PC-9 (cell line): ENCODE measurements around the gene LRFN2. TPM values are rescaled to one million over a fixed set of nuclear protein-coding genes. Genes with fewer than 3 reads are reported as not detected.

ENCODE experiments used
- BruUV-seq: library from RNA; stranded (reverse); fragments of 400-500 nt; replicated peaks from 2 replicates; lab custom pipeline; 2021; lab: Mats Ljungman, UMichigan
- CTCF ChIA-PET: fragments of 300-600 bp; sonication (Branson Sonifier 250); formaldehyde crosslinking; loops from one replicate; lab custom pipeline; 2022; ENCODE audit warnings: antibody characterized with exemption; lab: Charles Lee
- POLR2A ChIA-PET: fragments of 300-600 bp; sonication (Branson Sonifier 250); formaldehyde crosslinking; loops from one replicate; lab custom pipeline; 2022; ENCODE audit warnings: antibody characterized with exemption; ENCODE audit not compliant: unreplicated experiment; lab: Charles Lee
- DNase-seq, 2 experiments: peaks; one replicate each; pipeline versions ENCODE4 v3.0.0 to v3.0.0-alpha.2; 2015 to 2022; ENCODE audit warnings: mixed read lengths in 1 of 2
- H2AFZ ChIP-seq: fragments of 200-600 bp; sonication (generic); 2 replicates; pipeline ENCODE4 v1.8.1; 2017; ENCODE audit warnings: antibody characterized with exemption
- H3F3A ChIP-seq: fragments of 200-600 bp; sonication (generic); 2 replicates; pipeline ENCODE4 v1.8.1; 2017; ENCODE audit warnings: antibody characterized with exemption, mild to moderate bottlenecking, low read depth; ENCODE audit not compliant: insufficient read depth
- H3K27ac ChIP-seq: fragments of 200-600 bp; sonication (generic); 2 replicates; pipeline ENCODE4 v1.6.1; 2016; ENCODE audit warnings: mixed run types
- H3K27me3 ChIP-seq: fragments of 200-600 bp; sonication (generic); 2 replicates; pipeline ENCODE4 v1.6.1; 2016; ENCODE audit warnings: low read depth, mixed run types; ENCODE audit not compliant: insufficient read depth
- H3K36me3 ChIP-seq: fragments of 200-600 bp; sonication (generic); 2 replicates; pipeline ENCODE4 v1.6.1; 2016; ENCODE audit warnings: low read depth, mixed run types
- H3K4me1 ChIP-seq: fragments of 200-600 bp; sonication (generic); replicated peaks from 2 replicates; pipeline ENCODE4 v1.6.1; 2016; ENCODE audit warnings: mixed run types; ENCODE audit not compliant: insufficient read depth
- H3K4me2 ChIP-seq: fragments of 200-600 bp; sonication (generic); 2 replicates; pipeline ENCODE4 v1.6.1; 2017; ENCODE audit warnings: mixed run types
- H3K4me3 ChIP-seq: fragments of 200-600 bp; sonication (generic); 2 replicates; pipeline ENCODE4 v1.6.1; 2016; ENCODE audit warnings: mixed run types
- H3K79me2 ChIP-seq: fragments of 200-600 bp; sonication (generic); 2 replicates; pipeline ENCODE4 v1.6.1; 2017; ENCODE audit warnings: low read depth, mixed run types
- H3K9me2 ChIP-seq: fragments of 200-600 bp; sonication (generic); 2 replicates; pipeline ENCODE4 v1.8.1; 2017; ENCODE audit warnings: mild to moderate bottlenecking; ENCODE audit not compliant: insufficient read depth
- H3K9me3 ChIP-seq: fragments of 200-600 bp; sonication (generic); 2 replicates; pipeline ENCODE4 v1.8.1; 2016; ENCODE audit warnings: low read depth; ENCODE audit not compliant: insufficient read depth
- H4K20me1 ChIP-seq: fragments of 200-600 bp; sonication (generic); 2 replicates; pipeline ENCODE4 v1.8.1; 2017; ENCODE audit not compliant: insufficient read depth
- EZH2 ChIP-seq: fragments of 200-600 bp; sonication (generic); IDR thresholded peaks from 2 replicates; pipeline ENCODE4 v1.8.0; 2017; ENCODE audit warnings: antibody characterized with exemption, low read depth
- intact Hi-C: fragments of 100-400 bp; cut with micrococcal nuclease; formaldehyde crosslinking; loops from one replicate; pipeline ENCODE4 v1.10.0; 2022; ENCODE audit not compliant: unreplicated experiment
- total RNA-seq: library from RNA; stranded (reverse); gene quantifications from 2 replicates; pipeline ENCODE4 v1.2.3, GENCODE V29; 2021
- TF ChIP-seq, protein P1 (sequence below): fragments of 200-600 bp; sonication (generic); conservative IDR thresholded peaks from 2 replicates; pipeline ENCODE4 v1.6.1; 2017; ENCODE audit warnings: mixed run types, antibody characterized with exemption, mild to moderate bottlenecking, moderate library complexity

LRFN2 gene
- total RNA-seq, 1 experiment from 2014 or later: not detected

- no peaks in the 10 kb centered on the region for H3K36me3 ChIP-seq
- no peaks in the 10 kb centered on the region for H3K9me3 ChIP-seq
- intact Hi-C loops: no loop called here
- H2AFZ ChIP-seq: no peak overlapping the region
- no peaks in the 10 kb centered on the region for H3F3A ChIP-seq
- no peaks in the 10 kb centered on the region for H3K9me2 ChIP-seq
- POLR2A ChIA-PET: no interaction called here
- H4K20me1 ChIP-seq: no peaks in the 10 kb centered on the region
- no peak overlapping the region for H3K27ac ChIP-seq
- no TSS peak for BruUV-seq
- no peak overlapping the region for H3K4me2 ChIP-seq
- TF ChIP-seq, protein P1, sequence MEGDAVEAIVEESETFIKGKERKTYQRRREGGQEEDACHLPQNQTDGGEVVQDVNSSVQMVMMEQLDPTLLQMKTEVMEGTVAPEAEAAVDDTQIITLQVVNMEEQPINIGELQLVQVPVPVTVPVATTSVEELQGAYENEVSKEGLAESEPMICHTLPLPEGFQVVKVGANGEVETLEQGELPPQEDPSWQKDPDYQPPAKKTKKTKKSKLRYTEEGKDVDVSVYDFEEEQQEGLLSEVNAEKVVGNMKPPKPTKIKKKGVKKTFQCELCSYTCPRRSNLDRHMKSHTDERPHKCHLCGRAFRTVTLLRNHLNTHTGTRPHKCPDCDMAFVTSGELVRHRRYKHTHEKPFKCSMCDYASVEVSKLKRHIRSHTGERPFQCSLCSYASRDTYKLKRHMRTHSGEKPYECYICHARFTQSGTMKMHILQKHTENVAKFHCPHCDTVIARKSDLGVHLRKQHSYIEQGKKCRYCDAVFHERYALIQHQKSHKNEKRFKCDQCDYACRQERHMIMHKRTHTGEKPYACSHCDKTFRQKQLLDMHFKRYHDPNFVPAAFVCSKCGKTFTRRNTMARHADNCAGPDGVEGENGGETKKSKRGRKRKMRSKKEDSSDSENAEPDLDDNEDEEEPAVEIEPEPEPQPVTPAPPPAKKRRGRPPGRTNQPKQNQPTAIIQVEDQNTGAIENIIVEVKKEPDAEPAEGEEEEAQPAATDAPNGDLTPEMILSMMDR: no peak
- TF ChIP-seq EZH2: no peak
- CTCF ChIA-PET: no interaction called here
- DNase-seq: no peak
- peaks cover 49% of the 10 kb centered on the region for H3K27me3 ChIP-seq
- no peaks in the 10 kb centered on the region for H3K79me2 ChIP-seq
- H3K4me3 ChIP-seq: no peak overlapping the region
- H3K4me1 ChIP-seq: no peaks in the 10 kb centered on the region
These were observed 176.3 kb downstream of the LRFN2 start for GRCh38 chr6:40410821-40411220.

GRCh38 chr6:40409716-40410397 is 177.3 kb downstream of the LRFN2 start:
- no peak overlapping the region for H3K4me3 ChIP-seq
- no peaks in the 10 kb centered on the region for H3K4me1 ChIP-seq
- H3K9me3 ChIP-seq: no peaks in the 10 kb centered on the region
- no peaks in the 10 kb centered on the region for H4K20me1 ChIP-seq
- H3K9me2 ChIP-seq: no peaks in the 10 kb centered on the region
- no peaks in the 10 kb centered on the region for H3K79me2 ChIP-seq
- TF ChIP-seq EZH2: no peak
- TF ChIP-seq, protein P1: no peak
- peaks cover 44% of the 10 kb centered on the region for H3K27me3 ChIP-seq
- no peak overlapping the region for H3K4me2 ChIP-seq
- H3K27ac ChIP-seq: no peak overlapping the region
- no TSS peak for BruUV-seq
- CTCF ChIA-PET: no interaction called here
- no peaks in the 10 kb centered on the region for H3F3A ChIP-seq
- H2AFZ ChIP-seq: no peak overlapping the region
- POLR2A ChIA-PET: no interaction called here
- intact Hi-C loops: no loop called here
- H3K36me3 ChIP-seq: no peaks in the 10 kb centered on the region
- no peak for DNase-seq

DNA sequence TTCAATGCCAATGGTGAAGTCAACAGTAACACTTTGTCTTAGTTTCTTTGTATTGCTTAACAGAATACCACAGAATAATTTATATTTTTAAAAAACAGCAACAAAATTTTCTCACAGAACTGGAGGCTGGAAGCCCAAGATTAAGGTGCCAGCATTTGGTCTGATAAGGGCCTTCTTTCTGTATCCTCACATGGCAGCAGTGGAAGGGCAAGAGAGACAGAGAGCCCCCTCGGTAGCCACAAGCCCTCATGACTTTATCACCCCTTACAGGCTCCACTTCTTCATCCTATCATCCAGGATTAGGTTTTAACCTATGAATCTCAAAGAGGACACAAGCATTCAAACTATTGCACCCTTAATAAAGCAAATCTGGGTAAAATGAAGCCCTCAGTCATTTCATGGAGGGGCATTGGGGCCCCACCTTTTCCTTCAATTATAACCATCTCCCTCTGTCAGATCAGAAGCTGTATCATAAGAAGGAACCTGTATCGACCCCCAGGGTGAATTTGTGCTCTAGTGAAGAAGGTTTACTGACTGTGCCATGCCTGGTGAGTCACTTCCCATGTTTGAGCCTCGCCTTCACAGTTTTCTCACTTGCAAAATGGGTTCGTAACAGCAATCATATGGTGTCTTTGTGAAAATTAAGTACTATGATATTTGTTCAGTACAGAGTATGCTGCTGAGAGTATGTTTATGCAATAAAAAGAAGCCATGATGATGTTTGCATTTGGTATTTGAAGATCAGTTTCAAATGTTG is 178.2 kb downstream of the LRFN2 start:
- H3K4me3 ChIP-seq: no peak overlapping the region
- no TSS peak for BruUV-seq
- intact Hi-C loops: no loop called here
- H3K9me2 ChIP-seq: no peaks in the 10 kb centered on the region
- no peak overlapping the region for H3K4me2 ChIP-seq
- ChIA-PET CTCF (no interaction called here), POLR2A (no interaction called here)
- no peaks in the 10 kb centered on the region for H3F3A ChIP-seq
- H3K4me1 ChIP-seq: no peaks in the 10 kb centered on the region
- no peaks in the 10 kb centered on the region for H4K20me1 ChIP-seq
- H3K27ac ChIP-seq: no peak overlapping the region
- DNase-seq: no peak
- TF ChIP-seq, protein P1: no peak
- no peak for TF ChIP-seq EZH2
- H2AFZ ChIP-seq: no peak overlapping the region
- H3K36me3 ChIP-seq: no peaks in the 10 kb centered on the region
- no peaks in the 10 kb centered on the region for H3K79me2 ChIP-seq
- no peaks in the 10 kb centered on the region for H3K9me3 ChIP-seq
- H3K27me3 ChIP-seq: peaks cover 36% of the 10 kb centered on the region
